Measurements from ENCODE around the gene NFATC2IP. TPM values are rescaled to one million over a fixed set of nuclear protein-coding genes. Genes with fewer than 3 reads are reported as not detected.

The NFATC2IP gene
- total and polyA plus RNA-seq, 2 of the 8 experiments (the other 6 are each of a cell fraction or from before 2014, with no cell fraction given), result 54.4 to 71.5 TPM

GRCh38 chr16:28904363-28904762 is 46.4 kb upstream of the NFATC2IP start:
- no peak overlapping the region for H3K4me3 ChIP-seq (ENCODE audit: extremely low read depth in 1 of 4, insufficient read depth in 2 of 4, low read depth in 3 of 4, low read length in 4 of 4)
- H3K9me3 ChIP-seq (ENCODE audit: insufficient read depth in 2 of 2, low read depth in 1 of 2, low read length in 1 of 2), result no peaks in the 10 kb centered on the region
- H3K14ac ChIP-seq (ENCODE audit: insufficient read length), result no peak overlapping the region
- H3K56ac ChIP-seq (replicated peaks; ENCODE audit: insufficient read length, low read depth, low read length), result no peak overlapping the region
- H3K23me2 ChIP-seq (ENCODE audit: low read depth, low read length), result no peaks in the 10 kb centered on the region
- H3K23ac ChIP-seq (ENCODE audit: insufficient read length), result no peak overlapping the region
- no peaks in the 10 kb centered on the region for H3K79me1 ChIP-seq (ENCODE audit: low read depth, low read length)
- no peak overlapping the region for H2BK120ac ChIP-seq (replicated peaks; ENCODE audit: low read depth, low read length)
- peaks cover 0 to 3% of the 10 kb centered on the region in 2 experiments for H4K20me1 ChIP-seq (replicated peaks in 1 of 2; ENCODE audit: control insufficient read depth in 1 of 2, insufficient read depth in 2 of 2, low read length in 2 of 2)
- H2BK5ac ChIP-seq (ENCODE audit: low read depth, low read length), result no peak overlapping the region
- ChIA-PET POLR2A (ENCODE audit: partially characterized antibody) (interaction anchor here (0.8 to 1.8 kb wide), 4 partner anchors 19 to 41 kb away, joined by 3 to 6 read pairs (median 3); partner anchors contain the start of gene SH2B1), CTCF (ENCODE audit: partially characterized antibody) (interaction anchor here (0.7 to 1.6 kb wide), 5 partner anchors 17 to 33 kb away, joined by 3 to 5 read pairs (median 3); no protein-coding TSS in a partner anchor)
- H3K27me3 ChIP-seq (replicated peaks in 1 of 4; ENCODE audit: control insufficient read depth in 3 of 4, extremely low read depth in 1 of 4, insufficient read depth in 3 of 4, low read length in 3 of 4), result no peaks in the 10 kb centered on the region
- H3K4ac ChIP-seq (replicated peaks; ENCODE audit: insufficient read length, low read depth, low read length), result no peak overlapping the region
- FAIRE-seq (no peak), DNase-seq (ENCODE audit: low read depth in 1 of 2, low spot score in 2 of 2) (no peak)
- no peak overlapping the region for H2BK15ac ChIP-seq (ENCODE audit: low read length)
- H4K91ac ChIP-seq (replicated peaks; ENCODE audit: insufficient read length, low read length), result no peak overlapping the region
- H3K36me3 ChIP-seq (ENCODE audit: control insufficient read depth in 2 of 4, insufficient read depth in 4 of 4, low read length in 3 of 4), result no peaks in the 10 kb centered on the region; a peak in 2 of 8 replicates
- no peak overlapping the region for H3K9ac ChIP-seq (replicated peaks in 1 of 4; ENCODE audit: extremely low read depth in 1 of 4, low read depth in 3 of 4, low read length in 3 of 4)
- no peak overlapping the region for H2AFZ ChIP-seq (ENCODE audit: low read length)
- no peak overlapping the region for H3K27ac ChIP-seq (ENCODE audit: low read depth, low read length)
- no peak overlapping the region for H3K4me2 ChIP-seq (ENCODE audit: insufficient read depth in 1 of 2, low read depth in 2 of 2, low read length in 2 of 2)
- no peak overlapping the region for H4K8ac ChIP-seq (ENCODE audit: extremely low read depth, insufficient read depth, low read length)
- H2AK5ac ChIP-seq (ENCODE audit: low read depth, low read length), result no peak overlapping the region
- no peaks in the 10 kb centered on the region for H3K79me2 ChIP-seq (ENCODE audit: control insufficient read depth in 1 of 2, insufficient read depth in 2 of 2, low read length in 2 of 2)
- 89% methylated on average over 12 of the region's 14 CpGs; no CpG with 5 or more reads in 1 of the 2 experiments for WGBS, 2 experiments (ENCODE audit: extremely low coverage in 1 of 2, insufficient coverage in 1 of 2, insufficient read length in 1 of 2, insufficient replicate concordance in 2 of 2, low coverage in 1 of 2, low lambda C conversion rate in 2 of 2, missing lambda C conversion rate in 1 of 2)
- H3K18ac ChIP-seq (ENCODE audit: extremely low read depth, low read length), result no peak overlapping the region
- no peak overlapping the region for H4K5ac ChIP-seq (ENCODE audit: insufficient read length, low read depth, low read length)
- H2BK12ac ChIP-seq (ENCODE audit: low read depth, low read length), result no peak overlapping the region
- H3K4me1 ChIP-seq (replicated peaks in 1 of 4; ENCODE audit: control insufficient read depth in 3 of 4, insufficient read depth in 4 of 4, low read length in 3 of 4), result no peaks in the 10 kb centered on the region; a peak in 1 of 7 replicates
- no peak overlapping the region for H2BK20ac ChIP-seq (ENCODE audit: low read length)
- TF ChIP-seq POU5F1 (IDR thresholded peaks at IDR 0.05; ENCODE audit: low read depth, low read length) (no peak), ATF3 (IDR thresholded peaks at IDR 0.05; ENCODE audit: insufficient read depth, low read depth, low read length) (no peak), JUN (IDR thresholded peaks at IDR 0.05; ENCODE audit: low read depth, low read length) (no peak), E2F6 (IDR thresholded peaks at IDR 0.05) (no peak), RFX5 (IDR thresholded peaks at IDR 0.05; ENCODE audit: borderline replicate concordance, low read depth, low read length) (no peak), JUND (IDR thresholded peaks at IDR 0.05; ENCODE audit: low read length) (no peak), SP1 (IDR thresholded peaks at IDR 0.05; ENCODE audit: low read depth, low read length) (no peak), TAF1 (IDR thresholded peaks at IDR 0.05; ENCODE audit: low read depth, low read length) (no peak), PHF8 (conservative IDR thresholded peaks at IDR 0.05; ENCODE audit: low read depth, low read length) (no peak), SIRT6 (IDR thresholded peaks at IDR 0.05; ENCODE audit: low read length) (no peak), SIN3A (conservative IDR thresholded peaks at IDR 0.05 in 1 of 2, IDR thresholded peaks at IDR 0.05 in 1 of 2; ENCODE audit: low read depth in 1 of 2, low read length in 2 of 2) (no peak), GABPA (IDR thresholded peaks at IDR 0.05; ENCODE audit: borderline replicate concordance, insufficient read depth, low read length) (no peak), TEAD4 (IDR thresholded peaks at IDR 0.05; ENCODE audit: low read depth, low read length) (no peak)

Measured in H1 (cell line).